Adrenal gland (tissue), 5 donors: ENCODE measurements around the gene NCBP2.

Experiments used
- POLR2A ChIP-seq, 2 donors: fragments of 450-650 bp; IDR thresholded peaks; one replicate each; pipeline ENCODE4 v1.6.1; 2017; ENCODE audit warnings: antibody characterized with exemption in 2 of 2, mild to moderate bottlenecking in 2 of 2, moderate library complexity in 1 of 2
- TF ChIP-seq, protein P1 (sequence below), 6 experiments: fragments of 450-650 bp in 4 of 6; fragments of 200-600 bp in 2 of 6; sonication (generic) in 1 of 6; IDR thresholded peaks; 1 replicate in 5 of 6; 2 replicates in 1 of 6; pipeline versions ENCODE4 v1.5.1 to v1.8.0; 2016 to 2021; ENCODE audit warnings: antibody characterized with exemption in 6 of 6, mild to moderate bottlenecking in 2 of 6, moderate library complexity in 1 of 6
- donor health status: DM: no; HTN: no; CAD: no.

DNA sequence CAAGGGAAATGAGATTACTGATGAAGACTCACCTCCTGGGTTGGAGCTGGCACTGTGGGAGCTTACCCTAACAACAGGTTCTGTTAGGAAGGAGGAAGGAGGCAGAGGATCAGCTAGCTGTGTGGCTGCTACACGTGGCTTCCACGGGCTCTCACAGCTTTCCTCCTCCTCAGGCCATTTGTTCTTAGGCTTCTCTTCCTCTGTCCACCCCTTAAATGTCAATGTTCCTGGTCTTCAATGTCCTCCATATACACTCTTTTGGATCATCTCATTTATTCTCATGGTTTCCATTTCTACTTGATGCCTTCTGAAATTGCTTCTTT is 21.3 kb upstream of the NCBP2 start:
- TF ChIP-seq, protein P1, sequence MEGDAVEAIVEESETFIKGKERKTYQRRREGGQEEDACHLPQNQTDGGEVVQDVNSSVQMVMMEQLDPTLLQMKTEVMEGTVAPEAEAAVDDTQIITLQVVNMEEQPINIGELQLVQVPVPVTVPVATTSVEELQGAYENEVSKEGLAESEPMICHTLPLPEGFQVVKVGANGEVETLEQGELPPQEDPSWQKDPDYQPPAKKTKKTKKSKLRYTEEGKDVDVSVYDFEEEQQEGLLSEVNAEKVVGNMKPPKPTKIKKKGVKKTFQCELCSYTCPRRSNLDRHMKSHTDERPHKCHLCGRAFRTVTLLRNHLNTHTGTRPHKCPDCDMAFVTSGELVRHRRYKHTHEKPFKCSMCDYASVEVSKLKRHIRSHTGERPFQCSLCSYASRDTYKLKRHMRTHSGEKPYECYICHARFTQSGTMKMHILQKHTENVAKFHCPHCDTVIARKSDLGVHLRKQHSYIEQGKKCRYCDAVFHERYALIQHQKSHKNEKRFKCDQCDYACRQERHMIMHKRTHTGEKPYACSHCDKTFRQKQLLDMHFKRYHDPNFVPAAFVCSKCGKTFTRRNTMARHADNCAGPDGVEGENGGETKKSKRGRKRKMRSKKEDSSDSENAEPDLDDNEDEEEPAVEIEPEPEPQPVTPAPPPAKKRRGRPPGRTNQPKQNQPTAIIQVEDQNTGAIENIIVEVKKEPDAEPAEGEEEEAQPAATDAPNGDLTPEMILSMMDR (IDR thresholded peaks at IDR 0.05): no peak
- no peak for TF ChIP-seq POLR2A (IDR thresholded peaks at IDR 0.05)
